C4-2B (cell line): ENCODE results near the gene C21orf91.

ENCODE experiments used
- CTCF ChIP-seq: fragments of 450-650 bp; conservative IDR thresholded peaks from 2 replicates; pipeline ENCODE4 v1.5.1; 2017; ENCODE audit warnings: mild to moderate bottlenecking
- ZFX ChIP-seq: fragments of 450-650 bp; IDR thresholded peaks from 2 replicates; pipeline ENCODE4 v1.6.1; 2017

GRCh38 chr21:17753736-17754135 is 65.4 kb downstream of the C21orf91 start:
- TF ChIP-seq CTCF (no peak), ZFX (no peak)
